GM19099 (cell line): ENCODE data around the gene KCND3.

Source experiments
- POLR2A ChIP-seq: IDR thresholded peaks from 3 replicates; pipeline ENCODE4 v1.6.1; 2011; ENCODE audit warnings: low read depth; ENCODE audit not compliant: insufficient read length; ENCODE audit errors: extremely low read depth

KCND3 gene

GRCh38 chr1:111976842-111977241 lies 12.6 kb downstream of the KCND3 start:
- TF ChIP-seq POLR2A: no peak

DNA sequence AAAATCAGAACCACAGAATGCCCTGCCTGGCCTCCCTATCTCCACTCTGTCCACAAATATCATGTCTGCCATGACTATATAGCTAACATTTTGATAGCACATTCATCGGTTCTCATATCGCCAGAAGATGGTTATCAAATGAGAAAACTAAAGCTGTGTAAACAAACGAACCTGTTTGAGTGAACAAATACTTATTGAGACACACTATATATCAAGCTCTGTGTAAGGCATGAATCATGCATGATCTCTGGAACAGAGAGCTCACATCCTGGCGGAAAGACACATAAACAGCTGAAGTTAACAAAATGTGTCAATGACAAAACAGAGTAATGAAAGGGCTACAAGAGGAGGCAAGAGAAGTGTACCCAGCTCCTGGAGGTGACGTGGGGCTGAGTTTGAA lies 13.1 kb downstream of the KCND3 start:
- TF ChIP-seq POLR2A: no peak

DNA sequence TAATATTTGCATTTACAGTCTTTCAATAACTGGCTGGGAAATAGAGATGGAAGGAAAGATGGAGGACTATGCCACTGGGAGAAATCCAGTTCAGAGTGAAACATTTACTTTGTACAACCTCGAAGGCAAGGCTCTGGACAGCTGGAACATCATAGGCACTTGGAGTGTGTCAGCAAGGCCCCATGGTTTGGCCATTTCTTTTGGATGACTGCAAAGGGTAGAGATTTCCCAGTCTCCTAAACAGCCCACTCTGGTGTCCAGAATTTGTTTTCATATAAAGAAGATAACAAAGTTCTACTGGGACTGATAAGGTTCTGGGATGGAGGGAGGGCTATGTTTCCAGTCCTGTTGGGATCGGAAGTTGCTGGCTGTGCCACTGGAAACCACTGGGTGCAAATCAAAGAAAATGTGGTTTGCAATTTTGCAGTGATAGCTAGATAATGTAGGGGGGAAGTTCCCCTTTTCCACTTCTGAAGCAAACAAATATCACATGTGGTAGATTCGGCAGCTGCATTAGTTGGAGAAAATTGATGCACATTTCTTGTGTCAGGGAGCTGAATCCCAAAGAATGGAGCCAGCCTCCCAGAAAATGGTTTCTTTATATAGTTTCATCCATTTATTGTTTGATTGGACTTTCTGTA lies 16.2 kb downstream of the KCND3 start:
- TF ChIP-seq POLR2A: no peak

DNA sequence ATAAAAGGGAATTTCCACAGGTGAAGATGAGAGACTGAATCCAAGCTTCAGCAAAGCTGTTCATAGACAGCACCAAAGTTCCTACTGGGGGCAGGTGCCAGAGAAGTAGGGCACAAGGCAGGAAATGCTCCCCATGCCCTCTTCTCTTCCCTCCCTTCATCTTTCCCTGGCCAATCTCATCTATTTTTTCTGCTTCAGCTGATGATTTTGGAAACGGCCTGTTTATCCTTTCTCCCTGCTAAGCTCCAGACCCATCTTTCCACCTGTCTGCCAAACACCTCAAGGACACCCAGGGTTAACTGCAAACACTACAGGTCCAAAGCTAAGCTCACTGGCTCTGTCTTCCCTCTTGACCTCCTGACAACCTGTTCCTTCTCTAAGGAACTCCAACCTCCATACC lies 18.1 kb downstream of the KCND3 start:
- TF ChIP-seq POLR2A: no peak

DNA sequence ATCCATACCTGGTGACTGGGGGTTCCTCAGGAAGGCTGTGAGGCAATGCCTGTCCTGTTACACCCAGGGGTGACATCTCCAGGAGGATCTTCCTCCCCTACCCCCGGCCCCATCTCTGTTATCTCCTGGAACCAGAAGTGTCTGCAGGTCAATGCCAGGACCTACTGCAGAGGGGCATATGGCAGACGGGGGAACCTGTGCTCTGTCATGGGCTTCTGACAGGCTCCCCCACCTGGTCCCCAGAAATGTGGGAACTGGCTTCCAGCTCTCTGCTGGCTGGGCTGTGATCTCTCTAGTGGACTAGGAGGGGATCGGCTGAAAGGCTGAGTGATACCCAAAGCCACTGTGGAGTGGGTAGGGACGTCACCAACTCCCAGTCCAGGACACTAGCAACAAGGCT lies 21.0 kb downstream of the KCND3 start:
- TF ChIP-seq POLR2A: no peak

- TF ChIP-seq POLR2A: no peak
Observed at GRCh38 chr1:111967886-111968285, 21.6 kb downstream of the KCND3 start.

- no peak for TF ChIP-seq POLR2A
Observed at GRCh38 chr1:111967067-111967690, 22.3 kb downstream of the KCND3 start.

DNA sequence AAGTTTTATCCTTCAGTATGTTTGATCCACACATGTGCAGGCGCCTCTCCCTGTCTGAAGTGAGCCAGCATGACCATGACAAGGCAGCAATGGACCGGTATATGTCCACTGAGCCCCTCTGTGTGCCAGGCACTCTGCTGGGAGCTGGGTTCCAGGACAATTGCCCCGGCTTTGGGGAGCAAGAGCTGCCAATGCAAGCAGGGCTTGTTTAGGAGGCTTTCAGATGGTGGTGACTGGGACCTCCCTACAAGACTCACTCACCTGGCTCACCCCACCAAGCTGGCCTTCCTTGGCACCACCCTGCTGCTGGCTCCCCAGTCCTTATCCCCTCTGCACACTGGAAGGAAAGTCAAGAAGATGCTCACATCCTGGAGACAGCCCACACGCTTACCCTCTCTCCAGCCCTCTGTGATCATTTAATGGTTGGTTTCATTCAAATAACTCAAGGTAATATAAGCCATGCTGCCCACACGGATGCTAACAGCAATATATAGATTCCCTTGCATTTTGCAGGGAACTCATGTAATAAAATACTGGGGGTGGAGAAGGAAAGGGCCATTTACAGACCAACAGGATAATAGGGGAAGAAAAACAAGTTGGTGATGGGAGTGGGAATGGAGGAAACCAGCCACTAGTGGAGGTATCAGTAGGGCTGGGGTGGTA lies 23.6 kb downstream of the KCND3 start:
- TF ChIP-seq POLR2A: no peak

GRCh38 chr1:111963985-111964738 lies 25.3 kb downstream of the KCND3 start:
- TF ChIP-seq POLR2A: no peak

GRCh38 chr1:111961773-111962565 lies 27.5 kb downstream of the KCND3 start:
- no peak for TF ChIP-seq POLR2A

DNA sequence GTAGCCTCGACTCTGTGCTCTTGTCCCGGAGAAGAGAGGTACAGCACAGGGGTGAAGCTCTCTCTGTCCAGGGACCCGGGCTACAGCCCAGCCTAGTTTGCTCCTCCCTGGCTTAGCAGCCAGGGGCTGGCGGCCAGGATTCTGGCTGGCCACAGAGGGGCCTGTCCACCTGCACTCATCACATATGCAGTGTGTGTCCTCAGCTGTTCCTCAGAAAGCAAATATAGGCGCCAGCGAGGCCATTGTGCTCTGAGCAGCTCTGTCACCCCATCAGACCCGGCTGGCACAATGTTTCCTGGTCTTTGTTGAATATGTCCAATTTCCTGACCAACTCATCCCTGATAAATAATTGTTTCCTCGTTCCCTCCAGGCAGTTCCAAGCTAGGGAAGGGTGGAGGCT lies 28.5 kb downstream of the KCND3 start:
- TF ChIP-seq POLR2A: no peak

GRCh38 chr1:111959436-111959835 lies 30.0 kb downstream of the KCND3 start:
- no peak for TF ChIP-seq POLR2A

GRCh38 chr1:111958851-111959250 lies 30.6 kb downstream of the KCND3 start:
- TF ChIP-seq POLR2A: no peak

GRCh38 chr1:111958075-111958474 lies 31.4 kb downstream of the KCND3 start:
- no peak for TF ChIP-seq POLR2A
